Osteoblast (primary cell): Measurements from ENCODE around the gene MMD. TPM values are rescaled to one million over a fixed set of nuclear protein-coding genes. Genes with fewer than 3 reads are reported as not detected.

Experiments used
- DNase-seq: peaks from one replicate; pipeline ENCODE4 v3.0.0; 2011; ENCODE audit warnings: low spot score, mixed read lengths; ENCODE audit not compliant: insufficient read length; ENCODE audit errors: missing footprints
- H2AFZ ChIP-seq: 2 replicates; pipeline ENCODE4 v1.6.0; 2011; ENCODE audit warnings: mild to moderate bottlenecking, low read length
- H3K27ac ChIP-seq: 2 replicates; pipeline ENCODE4 v1.5.1; 2011; ENCODE audit warnings: mild to moderate bottlenecking, low read depth, low read length, moderate library complexity
- H3K27me3 ChIP-seq: 2 replicates; pipeline ENCODE4 v1.6.0; 2012; ENCODE audit warnings: mild to moderate bottlenecking, control low read depth, inconsistent platforms, low read length, moderate library complexity; ENCODE audit not compliant: insufficient read depth
- H3K36me3 ChIP-seq: 2 replicates; pipeline ENCODE4 v1.5.1; 2011; ENCODE audit warnings: mild to moderate bottlenecking, low read length, control low read depth, moderate library complexity; ENCODE audit not compliant: insufficient read depth
- H3K4me1 ChIP-seq: 2 replicates; pipeline ENCODE4 v1.5.1; 2011; ENCODE audit warnings: mild to moderate bottlenecking, low read length, control low read depth, moderate library complexity; ENCODE audit not compliant: insufficient read depth
- H3K4me2 ChIP-seq: 2 replicates; pipeline ENCODE4 v1.6.0; 2011; ENCODE audit warnings: mild to moderate bottlenecking, low read length; ENCODE audit not compliant: insufficient read depth
- H3K4me3 ChIP-seq: fragments of 200-600 bp; sonication (generic); 3 replicates; pipeline ENCODE4 v1.5.1; 2012; ENCODE audit warnings: mild to moderate bottlenecking, low read length, inconsistent platforms; ENCODE audit not compliant: insufficient read depth
- H3K79me2 ChIP-seq: 2 replicates; pipeline ENCODE4 v1.6.0; 2012; ENCODE audit warnings: mild to moderate bottlenecking, low read length, control low read depth, inconsistent platforms; ENCODE audit not compliant: insufficient read depth
- H3K9me3 ChIP-seq: 2 replicates; pipeline ENCODE4 v1.5.1; 2011; ENCODE audit warnings: low read depth, low read length, control low read depth
- H4K20me1 ChIP-seq: 2 replicates; pipeline ENCODE4 v1.6.0; 2012; ENCODE audit warnings: mild to moderate bottlenecking, low read length, control low read depth; ENCODE audit not compliant: insufficient read depth
- CTCF ChIP-seq: IDR thresholded peaks from 2 replicates; pipeline ENCODE4 v1.5.1; 2011; ENCODE audit warnings: mild to moderate bottlenecking, low read depth, low read length, moderate library complexity; ENCODE audit errors: extremely low read depth
- total RNA-seq: library from RNA; depleted of rRNA; stranded (reverse); fragments of >200 nt; gene quantifications from 2 replicates; pipeline ENCODE4 v1.2.3, GENCODE V29; 2012

Gene MMD
- total RNA-seq, 1 donor, result 6.5 TPM

DNA sequence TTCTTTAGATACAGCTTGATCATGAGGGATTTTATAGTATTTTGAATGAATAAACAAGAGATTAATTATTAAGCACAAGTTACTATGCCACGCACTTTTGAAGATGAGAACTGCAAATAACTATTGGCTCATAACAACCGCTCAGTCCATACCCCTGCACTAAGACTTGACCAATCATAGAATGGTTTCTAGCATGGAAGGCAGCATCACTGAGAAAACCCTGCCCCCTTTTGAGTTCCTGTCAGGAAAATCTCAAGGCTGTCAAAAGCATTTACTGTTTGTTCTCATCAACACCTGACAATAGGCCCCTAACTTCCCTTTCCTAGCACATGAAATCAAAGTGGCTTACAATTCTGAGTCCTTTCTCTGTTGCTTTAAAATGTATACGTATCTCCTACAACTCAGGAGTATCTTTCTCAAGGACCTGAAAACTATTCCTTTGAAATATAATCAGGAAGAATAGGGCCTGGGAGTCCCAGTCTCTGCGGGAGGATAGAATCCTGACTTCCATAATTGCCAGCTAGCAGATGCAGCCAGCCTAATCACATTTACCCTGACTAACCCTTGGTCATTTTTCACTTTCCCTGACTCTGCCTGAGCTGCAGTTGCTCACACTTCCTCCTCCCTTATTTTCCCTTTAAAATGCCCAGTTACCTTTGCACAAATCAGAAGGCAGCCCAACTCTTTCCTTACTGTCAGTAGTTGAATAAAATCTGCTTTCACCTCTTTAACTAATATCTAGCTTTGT is 9.1 kb upstream of the MMD start:
- no peak overlapping the region for H3K27ac ChIP-seq
- no peak for DNase-seq
- no peak overlapping the region for H3K4me2 ChIP-seq
- peaks cover 2% of the 10 kb centered on the region for H3K27me3 ChIP-seq
- H3K9me3 ChIP-seq, result no peaks in the 10 kb centered on the region
- no peak overlapping the region for H2AFZ ChIP-seq
- no peak overlapping the region for H3K4me3 ChIP-seq
- no peaks in the 10 kb centered on the region for H3K79me2 ChIP-seq
- no peaks in the 10 kb centered on the region for H4K20me1 ChIP-seq
- no peaks in the 10 kb centered on the region for H3K36me3 ChIP-seq
- no peak for TF ChIP-seq CTCF
- peaks cover 39% of the 10 kb centered on the region for H3K4me1 ChIP-seq

DNA sequence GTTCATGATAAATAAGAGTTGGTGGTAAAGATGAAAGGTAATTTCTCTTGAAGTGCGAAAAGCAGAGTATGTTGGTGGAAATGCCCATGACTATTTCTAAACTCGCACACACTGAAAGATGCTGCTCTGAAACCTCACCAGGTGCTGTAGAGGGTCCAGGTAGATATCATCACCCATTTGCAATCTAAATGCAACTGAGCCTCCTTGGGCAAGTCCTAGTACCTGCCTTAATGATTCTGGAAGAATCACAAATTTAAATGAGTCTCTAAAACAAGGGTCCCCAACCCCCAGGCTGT is 5.9 kb upstream of the MMD start:
- TF ChIP-seq CTCF, result no peak
- Histone ChIP-seq H3K27ac (no peak overlapping the region), H3K36me3 (no peaks in the 10 kb centered on the region), H3K4me1 (peaks cover 14% of the 10 kb centered on the region), H3K4me2 (no peak overlapping the region), H3K79me2 (no peaks in the 10 kb centered on the region), H3K27me3 (peaks cover 22% of the 10 kb centered on the region), H3K9me3 (no peaks in the 10 kb centered on the region), H4K20me1 (no peaks in the 10 kb centered on the region), H2AFZ (no peak overlapping the region), H3K4me3 (no peak overlapping the region)
- DNase-seq, result no peak

- Histone ChIP-seq H3K36me3 (no peaks in the 10 kb centered on the region), H3K4me2 (no peak overlapping the region), H3K4me1 (peaks cover 10% of the 10 kb centered on the region), H3K27me3 (peaks cover 22% of the 10 kb centered on the region), H4K20me1 (no peaks in the 10 kb centered on the region), H3K9me3 (no peaks in the 10 kb centered on the region), H3K27ac (peak overlapping the region; percentile 30), H3K79me2 (no peaks in the 10 kb centered on the region), H3K4me3 (no peak overlapping the region), H2AFZ (peak overlapping the region; percentile 6)
- TF ChIP-seq CTCF, result no peak
- DNase-seq, result peak; percentile 75
These were observed 5.4 kb upstream of the MMD start for GRCh38 chr17:55426851-55427586.

DNA sequence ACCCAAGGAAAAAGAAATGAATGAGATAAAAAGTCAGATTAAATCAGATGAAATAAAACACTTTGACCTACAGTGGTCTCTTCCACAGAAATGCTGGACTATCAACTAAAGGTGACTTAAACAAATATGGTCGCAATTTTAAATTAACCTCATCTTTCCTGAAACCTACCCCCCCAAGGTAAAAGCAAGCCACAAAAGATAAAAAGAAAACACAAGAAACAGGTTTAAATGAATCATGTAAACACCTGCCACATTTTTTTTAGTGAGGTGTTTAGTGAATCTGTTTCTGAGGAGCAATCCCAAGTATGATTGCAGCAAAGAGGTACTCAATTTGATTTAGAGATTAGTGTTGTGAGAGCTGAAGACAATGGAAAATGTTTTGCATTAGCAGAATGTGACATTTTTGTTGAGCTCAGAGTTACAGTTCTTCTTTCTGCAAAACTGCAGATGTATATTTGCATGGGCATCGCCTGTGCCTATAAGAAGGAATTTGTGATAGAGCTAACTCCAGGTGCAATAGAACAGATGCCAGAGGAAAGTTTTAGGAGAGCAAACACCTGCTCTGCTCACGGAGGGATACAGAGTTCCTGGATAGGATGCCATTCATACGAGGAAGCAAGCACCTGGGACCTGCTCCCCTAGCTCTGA is 3.4 kb upstream of the MMD start:
- no peak for TF ChIP-seq CTCF
- H2AFZ ChIP-seq, result no peak overlapping the region
- no peak overlapping the region for H3K4me3 ChIP-seq
- peaks cover 14% of the 10 kb centered on the region for H3K79me2 ChIP-seq
- DNase-seq, result no peak
- H3K27me3 ChIP-seq, result peaks cover 22% of the 10 kb centered on the region
- no peak overlapping the region for H3K27ac ChIP-seq
- no peaks in the 10 kb centered on the region for H4K20me1 ChIP-seq
- peaks cover 18% of the 10 kb centered on the region for H3K4me1 ChIP-seq
- no peaks in the 10 kb centered on the region for H3K36me3 ChIP-seq
- no peak overlapping the region for H3K4me2 ChIP-seq
- no peaks in the 10 kb centered on the region for H3K9me3 ChIP-seq
